T-helper 1 cell treated with Interleukin-12 subunit alpha and Interleukin-12 subunit beta and Interleukin-4 antibody, amounts not matched to agents 30 ng/mL and 1 ng/mL, for 36 hours (primary cell): ENCODE data around the gene IFI27. TPM values are rescaled to one million over a fixed set of nuclear protein-coding genes. Genes with fewer than 3 reads are reported as not detected.

Experiments
- intact Hi-C: fragments of 100-400 bp; cut with micrococcal nuclease; formaldehyde crosslinking; loops from one replicate; pipeline ENCODE4 v1.15.1; 2024
- total RNA-seq: library from RNA; stranded (reverse); gene quantifications from 2 replicates; pipeline ENCODE4 v1.2.3, GENCODE V29; 2022

Gene IFI27
- total RNA-seq, 1 donor from 2014 or later: 127 TPM

DNA sequence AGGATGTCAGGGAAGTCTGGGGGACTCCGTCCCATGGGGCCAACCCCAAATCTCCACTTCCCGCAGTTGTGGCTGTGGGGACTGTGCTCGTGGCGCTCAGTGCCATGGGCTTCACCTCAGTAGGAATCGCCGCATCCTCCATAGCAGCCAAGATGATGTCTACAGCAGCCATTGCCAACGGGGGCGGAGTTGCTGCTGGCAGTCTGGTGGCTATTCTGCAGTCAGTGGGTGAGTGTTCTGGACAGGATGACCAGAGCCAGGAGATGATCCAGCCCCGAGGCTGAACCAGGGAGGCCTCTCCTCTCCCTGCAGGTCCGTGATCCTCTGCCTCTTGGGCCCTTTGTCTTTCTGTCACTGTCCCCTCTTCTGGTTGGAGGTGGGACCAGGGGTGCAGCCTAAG, 8.8 kb upstream of the IFI27 start:
- intact Hi-C loops: no loop called here

DNA sequence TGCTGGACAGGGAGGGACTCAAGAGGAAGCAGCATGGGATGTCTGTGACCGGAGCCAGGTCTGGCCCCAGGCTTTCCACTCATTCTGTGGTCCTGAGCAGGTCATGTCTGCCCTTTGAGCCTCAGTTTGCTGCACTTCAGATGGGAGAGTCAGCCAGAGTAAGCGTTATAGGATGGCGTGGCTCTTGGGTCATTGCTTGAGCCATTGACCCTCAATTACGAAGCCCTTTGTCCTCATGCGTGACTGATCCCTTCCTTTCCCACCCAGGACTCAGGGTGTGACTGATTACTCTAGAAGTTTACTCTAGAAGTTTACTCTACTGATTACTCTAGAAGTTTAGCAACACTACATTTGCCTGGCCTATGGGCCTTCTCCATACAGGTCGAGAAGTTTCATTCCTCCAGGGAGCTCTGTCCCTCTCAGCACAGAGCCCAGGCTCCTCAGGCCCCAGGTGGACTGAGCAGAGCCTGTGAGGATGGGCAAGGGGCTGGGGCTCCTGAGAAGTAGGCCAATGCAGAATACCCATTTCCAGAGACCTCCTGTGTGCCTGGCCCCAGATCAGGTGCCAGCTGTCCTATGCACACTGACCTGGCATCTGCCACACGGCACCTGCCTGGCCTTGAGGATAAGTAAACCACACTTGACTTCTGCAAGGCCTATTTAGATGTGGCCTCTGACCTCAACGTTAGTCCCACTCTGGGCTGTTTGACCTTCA, 7.6 kb upstream of the IFI27 start:
- intact Hi-C loops: no loop called here

DNA sequence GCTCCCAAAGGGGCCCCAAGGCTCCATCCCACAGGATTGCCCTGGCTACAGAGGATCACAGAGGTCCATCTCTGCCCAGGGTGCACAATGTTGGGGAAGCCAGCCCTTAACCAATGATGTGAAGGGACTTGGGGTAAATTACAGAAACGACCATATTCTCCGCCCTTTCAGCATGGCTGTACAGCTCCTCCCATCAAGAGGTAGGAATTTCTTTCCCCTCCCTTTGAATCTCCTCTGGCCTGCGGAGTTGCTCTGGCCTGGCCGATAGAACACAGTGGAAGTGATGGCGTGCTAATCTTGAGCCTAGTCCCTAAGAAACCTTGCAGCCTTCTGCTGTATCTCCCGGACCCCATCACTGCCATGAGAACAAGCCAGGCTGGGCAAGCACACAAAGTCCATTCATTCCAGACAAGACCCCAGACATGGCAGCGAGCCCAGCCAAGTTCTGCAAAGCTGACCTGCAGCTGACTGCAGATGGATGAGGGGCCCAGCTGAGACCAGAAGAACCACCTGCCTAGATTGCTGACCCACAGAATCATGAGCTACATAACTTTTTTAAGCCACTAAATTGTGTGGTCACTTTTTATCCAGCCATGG, 6.9 kb upstream of the IFI27 start:
- intact Hi-C loops: no loop called here

DNA sequence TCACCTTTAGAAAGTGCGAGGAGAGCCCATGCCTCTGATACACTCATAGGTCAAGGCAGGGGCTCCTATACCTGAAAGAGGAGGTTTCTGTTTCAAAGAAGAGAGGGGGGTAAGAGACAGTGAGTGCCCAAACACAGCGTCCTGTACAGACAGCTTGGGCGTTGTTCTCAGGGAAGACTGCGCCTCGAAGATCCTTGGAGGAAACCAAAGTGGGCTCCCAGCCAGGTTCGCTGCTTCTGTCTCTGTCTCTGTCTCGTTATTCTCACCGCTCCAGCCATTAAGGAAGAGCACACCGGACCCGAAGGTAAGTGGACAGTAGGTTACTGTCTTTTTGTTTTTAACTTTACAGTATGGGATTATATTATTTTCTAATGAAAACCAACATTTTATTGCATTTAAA, 5.8 kb upstream of the IFI27 start:
- intact Hi-C loops: no loop called here

DNA sequence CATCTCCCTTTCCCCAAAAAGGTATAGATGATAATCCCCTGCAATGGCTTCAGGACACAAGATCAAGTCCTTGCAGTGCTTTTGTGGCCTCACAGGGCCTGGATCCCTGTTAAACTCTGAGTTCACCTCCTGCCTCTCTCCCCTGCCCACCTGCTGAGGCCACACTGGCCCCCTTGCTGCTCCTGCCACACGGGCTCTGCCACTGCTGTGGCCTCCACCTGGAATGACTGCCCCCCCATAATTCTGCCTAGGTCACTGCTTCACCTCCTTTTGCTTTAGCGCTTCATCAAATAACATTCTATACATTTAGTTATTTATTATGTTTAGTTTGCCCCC, 653 bp upstream of the IFI27 start:
- intact Hi-C loops: no loop called here

DNA sequence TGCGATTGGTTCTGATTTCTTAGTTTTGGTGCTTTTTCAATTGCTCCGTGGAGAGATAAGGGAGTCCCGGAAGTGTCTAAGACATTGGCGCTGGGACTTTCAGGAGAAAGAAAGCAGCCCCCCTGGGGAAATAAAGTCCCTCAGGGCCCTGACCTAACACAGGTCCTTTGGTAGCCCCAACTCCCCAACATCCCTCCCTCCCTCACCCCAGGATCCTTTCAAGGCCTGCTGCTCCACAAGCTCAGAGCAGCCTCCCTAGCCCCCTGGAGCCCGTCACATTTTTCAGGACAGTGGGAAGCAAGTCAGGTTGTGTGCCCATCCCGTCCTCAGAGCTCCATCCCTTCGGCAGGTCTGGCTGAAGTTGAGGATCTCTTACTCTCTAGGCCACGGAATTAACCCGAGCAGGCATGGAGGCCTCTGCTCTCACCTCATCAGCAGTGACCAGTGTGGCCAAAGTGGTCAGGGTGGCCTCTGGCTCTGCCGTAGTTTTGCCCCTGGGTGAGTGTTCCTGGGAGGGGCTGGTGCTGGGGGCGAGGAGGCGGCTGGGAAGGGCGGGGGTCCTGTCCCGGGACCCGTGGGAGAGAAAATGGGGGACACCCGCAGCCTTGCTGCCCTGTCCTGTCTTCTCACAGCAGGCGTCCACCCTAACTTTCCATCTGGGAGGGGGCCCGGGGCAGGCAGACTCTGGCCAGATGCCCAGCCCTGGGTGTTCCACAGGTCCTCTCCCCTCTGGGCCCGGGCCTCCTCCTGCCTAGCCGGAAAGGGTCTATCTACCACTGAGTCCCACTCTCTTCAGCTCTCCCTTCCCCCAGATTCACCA, 950 bp downstream of the IFI27 start:
- intact Hi-C loops: no loop called here

DNA sequence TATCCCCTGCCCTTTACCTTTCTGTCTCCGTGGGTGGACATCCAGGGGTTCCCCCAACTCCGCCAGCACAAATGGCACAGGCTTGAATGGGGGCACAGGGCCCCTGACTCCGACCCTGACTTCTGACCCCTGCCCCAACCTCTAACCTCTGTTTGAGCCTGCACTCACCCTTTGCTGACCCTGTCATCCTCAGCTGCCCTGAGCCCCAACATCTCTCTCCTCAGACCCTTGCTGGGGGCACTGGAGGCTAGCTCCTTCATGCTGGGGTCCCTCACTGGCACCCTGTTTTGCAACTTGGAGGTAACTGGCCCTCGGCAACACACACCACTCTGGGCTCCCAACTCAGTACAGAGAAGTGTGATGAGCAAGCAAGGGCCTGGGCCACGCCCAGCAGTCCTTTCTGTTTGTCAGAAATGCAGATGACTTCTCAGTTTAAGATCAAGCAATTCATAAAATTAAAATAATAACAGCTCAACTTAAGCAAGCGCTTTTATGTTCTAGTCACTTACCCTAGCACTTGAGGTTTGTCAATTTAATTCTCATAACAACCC, 2.1 kb downstream of the IFI27 start:
- intact Hi-C loops: no loop called here

DNA sequence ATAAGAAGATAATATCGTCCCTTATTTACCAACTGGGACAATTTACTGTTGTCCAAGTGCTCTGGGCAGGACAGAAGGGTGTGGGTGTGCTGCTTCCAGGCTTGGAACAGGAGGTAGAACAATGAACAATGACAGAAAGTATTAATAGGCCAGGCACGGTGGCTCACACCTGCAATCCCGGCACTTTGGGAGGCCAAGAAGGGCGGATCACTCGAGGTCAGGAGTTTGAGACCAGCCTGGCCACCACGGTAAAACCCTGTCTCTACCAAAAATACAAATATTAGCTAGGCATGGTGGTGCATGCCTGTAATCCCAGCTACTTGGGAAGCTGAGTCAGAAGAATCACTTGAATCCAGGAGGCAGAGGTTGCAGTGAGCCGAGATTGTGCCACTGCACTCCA, 2.5 kb downstream of the IFI27 start:
- intact Hi-C loops: no loop called here

DNA sequence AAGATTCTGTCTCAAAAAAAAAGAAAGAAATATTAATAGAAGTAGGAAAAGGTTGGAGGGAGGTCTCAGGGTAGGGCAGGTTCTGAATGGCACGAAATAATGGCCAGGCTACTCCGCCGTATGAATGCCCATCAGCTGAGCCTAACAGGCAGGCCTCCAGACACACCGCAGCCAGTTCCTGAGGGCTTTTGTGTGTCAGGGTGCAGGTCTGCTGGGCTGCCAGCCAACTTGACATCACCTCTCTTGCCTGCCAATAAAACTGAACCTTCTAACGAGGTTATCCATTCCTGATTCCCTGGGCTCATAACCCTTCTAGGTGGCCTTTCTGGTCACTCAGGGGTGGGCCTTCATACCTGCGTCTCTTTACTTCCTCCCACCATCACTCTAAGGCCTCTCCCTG, 3.0 kb downstream of the IFI27 start:
- intact Hi-C loops: no loop called here

DNA sequence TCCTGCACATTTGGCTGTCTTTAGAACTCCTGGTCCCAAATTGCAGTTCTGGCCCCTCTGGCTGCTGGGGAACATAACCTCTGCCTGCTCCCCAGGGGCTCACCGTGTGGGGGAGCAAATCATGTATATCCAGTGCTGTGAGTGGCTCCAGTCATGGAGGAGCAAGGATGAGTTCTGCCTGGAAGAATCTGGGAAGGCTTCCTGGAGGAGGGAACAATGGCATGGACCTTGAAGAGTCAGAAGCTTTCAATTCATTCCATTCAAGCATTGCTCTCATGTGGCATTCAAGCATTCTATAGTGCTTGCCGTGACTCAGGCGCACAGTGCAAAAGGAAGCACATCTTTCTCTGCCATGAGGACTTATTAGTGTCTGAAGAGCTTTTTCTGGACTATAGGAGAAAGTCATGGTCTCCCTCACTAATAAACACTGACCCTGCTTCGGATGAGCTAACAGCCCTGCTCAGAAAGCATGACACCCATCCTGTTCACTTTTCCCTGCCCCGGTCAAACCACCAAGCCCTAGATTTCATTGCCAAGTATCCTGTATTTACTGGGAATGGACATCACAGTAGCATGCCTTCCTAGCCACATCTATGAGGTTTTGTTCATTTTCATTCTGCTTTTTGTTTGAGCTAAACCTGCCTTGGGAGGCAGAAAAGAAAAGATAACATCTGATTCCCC, 3.5 kb downstream of the IFI27 start:
- intact Hi-C loops: no loop called here

DNA sequence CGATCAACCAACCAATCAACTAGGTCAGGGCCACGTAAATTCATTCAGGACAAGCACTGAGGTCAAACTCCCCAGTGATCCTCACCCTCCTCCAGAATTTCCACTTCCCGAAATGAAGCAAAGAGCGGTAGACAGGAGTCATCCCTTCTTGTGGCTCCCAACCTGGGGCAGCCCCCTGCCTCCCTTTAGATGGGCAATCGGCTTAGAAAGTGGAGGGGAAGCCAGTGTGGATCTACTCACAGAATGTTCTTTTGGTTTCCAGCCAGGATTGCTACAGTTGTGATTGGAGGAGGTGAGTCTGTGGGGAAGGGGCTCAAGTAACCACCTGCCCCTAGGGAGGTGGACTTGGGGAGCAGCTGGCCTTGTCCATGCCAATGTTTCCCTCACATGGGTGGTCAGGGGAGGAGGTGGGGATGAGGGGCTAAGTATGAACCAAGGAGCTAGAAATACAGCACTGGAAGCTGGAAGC, 4.1 kb downstream of the IFI27 start:
- intact Hi-C loops: no loop called here

DNA sequence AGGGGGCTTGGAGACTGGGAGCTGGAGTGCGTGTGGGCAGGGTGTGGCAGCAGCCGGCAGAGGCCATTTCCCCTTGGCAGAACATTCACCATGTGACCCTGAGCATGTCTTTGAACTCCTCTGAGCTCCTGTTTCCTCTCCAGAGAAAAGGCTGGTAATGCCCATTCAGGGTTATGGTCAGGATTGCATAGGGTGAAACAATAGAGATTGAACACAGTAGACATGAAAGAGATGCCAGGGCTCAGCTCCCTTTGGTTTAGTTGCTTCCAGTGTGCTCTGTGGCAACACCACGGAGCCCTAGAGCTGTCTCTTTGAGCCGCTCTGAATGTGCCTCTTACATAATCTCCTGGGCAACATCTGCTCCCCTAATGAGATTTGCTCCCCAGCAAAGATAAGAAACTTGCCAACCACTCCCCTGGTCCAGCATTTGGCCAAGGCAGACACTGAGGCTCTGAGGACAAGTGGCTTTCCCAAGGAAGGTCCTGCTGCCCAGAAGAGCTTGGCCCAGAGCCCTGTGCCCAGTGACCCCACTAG, 4.6 kb downstream of the IFI27 start:
- intact Hi-C loops: no loop called here

DNA sequence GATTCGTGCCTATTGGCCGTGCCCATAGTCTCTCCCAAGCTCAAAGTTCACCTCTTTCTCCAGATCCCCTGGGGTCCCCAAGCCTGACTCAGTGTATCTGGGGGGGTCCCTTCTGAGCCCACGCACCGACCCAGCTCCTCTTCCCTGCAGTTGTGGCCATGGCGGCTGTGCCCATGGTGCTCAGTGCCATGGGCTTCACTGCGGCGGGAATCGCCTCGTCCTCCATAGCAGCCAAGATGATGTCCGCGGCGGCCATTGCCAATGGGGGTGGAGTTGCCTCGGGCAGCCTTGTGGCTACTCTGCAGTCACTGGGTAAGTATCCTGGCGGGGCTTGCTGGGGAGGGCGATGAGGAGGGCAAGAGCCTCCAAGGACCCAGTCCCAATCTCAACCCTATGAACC, 5.1 kb downstream of the IFI27 start:
- intact Hi-C loops: no loop called here

DNA sequence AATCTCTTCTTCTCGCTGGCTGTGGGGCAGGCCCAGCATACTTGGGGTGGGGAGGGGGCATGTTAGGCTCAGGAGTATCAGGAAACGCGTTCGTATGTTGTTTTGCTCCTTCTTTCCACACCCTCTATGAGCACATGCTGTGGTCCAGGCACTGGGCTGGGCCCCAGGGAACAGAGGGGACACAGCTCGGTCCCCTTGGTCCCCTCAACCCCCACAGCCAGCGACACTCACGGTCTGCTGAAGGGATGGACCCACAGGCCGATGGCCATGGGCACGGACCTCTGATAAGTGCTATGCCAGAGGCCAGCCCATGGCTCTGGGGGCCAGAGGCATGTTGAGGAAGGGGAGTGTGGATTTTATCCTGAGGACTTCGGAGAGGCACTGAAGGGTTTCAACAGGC, 6.2 kb downstream of the IFI27 start:
- intact Hi-C loops: no loop called here

DNA sequence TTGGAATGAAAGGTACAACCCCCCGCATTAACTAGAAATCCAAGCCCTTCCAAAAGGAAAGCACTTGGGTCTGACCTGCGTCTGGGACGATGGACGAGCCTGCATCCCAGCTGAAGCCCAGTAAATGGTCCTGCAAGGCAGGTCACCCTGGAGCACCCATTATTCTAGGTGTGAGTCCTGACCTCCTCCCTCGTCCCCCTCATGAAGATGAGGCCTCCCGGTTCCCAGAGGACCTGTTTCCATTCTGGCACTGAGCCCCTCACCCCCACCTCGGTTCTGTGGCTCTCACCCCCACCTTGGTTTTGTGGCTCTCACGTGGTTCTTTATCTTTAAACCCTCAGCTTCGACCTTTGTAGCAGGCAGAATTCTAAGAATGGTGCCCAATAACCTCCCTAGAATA, 7.3 kb downstream of the IFI27 start:
- intact Hi-C loops: no loop called here

DNA sequence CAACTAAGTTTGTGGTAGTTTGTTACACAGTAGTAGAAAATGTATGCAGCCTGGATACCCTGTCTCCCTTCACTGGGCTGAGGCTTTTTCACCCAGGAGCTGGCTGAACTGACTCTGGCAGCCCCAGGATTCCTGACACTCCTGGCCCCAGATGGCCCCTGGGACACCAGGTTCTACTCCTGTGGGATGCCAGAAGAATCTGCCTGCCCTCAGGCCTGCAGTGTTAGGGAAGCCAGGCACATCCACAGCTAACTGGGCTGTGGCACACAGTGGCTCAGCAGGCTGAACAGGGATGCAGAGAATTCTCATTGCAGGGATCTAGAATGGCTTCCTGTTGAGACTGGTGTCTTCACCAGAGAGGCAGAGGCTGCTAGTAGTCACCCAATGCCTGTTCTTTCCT, 8.5 kb downstream of the IFI27 start:
- intact Hi-C loops: no loop called here

DNA sequence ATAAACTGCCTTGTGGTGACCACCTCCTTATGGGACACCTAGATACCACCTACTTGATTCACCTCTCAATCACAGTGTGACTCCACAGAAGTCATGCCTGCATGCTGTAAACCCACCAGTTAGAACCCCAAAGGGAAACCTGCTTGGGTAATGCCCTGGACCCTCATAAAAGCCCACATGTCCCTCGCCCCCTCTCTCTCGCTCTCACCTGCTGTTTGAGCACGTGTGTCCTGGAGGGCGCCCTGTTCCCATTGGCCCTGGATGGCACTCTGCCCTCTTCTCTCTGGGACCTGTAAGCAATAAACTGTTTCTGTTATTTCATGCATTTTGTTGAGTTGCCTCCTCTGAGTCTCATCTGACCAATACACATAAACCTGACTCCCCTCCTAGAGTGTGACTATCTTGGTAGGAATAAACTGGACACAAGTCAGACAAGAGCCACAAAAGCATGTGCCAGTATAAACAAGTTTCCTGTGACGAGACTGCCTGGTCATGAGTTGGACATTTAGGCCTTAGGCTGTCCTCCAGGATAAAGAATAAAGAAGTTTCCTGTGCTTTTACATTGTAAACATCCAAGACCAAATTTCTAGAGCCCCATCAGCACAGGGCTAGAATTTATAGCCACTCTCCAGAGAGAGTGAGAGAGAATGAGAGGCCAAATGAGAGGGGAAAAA, 10.3 kb downstream of the IFI27 start:
- intact Hi-C loops: no loop called here

DNA sequence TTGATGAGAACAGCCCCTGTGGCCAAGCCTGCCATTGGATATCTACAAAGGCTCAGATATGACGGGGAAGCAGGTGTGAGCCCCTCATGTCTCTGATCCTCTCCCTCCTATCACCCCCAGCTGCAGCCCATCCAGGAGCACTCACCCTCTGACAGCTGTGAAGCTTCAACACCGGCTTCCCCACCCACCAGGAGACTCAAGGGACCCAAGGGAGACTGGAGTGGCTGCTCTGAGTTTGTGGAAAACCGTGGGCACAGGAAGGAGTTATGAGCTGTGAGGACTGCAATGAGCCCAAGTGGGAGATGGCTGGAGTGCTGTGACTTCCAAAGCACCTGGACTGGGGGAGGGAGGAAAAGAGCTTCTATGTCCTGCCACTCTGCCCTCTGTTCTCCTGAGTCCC, 10.9 kb downstream of the IFI27 start:
- intact Hi-C loops: no loop called here

DNA sequence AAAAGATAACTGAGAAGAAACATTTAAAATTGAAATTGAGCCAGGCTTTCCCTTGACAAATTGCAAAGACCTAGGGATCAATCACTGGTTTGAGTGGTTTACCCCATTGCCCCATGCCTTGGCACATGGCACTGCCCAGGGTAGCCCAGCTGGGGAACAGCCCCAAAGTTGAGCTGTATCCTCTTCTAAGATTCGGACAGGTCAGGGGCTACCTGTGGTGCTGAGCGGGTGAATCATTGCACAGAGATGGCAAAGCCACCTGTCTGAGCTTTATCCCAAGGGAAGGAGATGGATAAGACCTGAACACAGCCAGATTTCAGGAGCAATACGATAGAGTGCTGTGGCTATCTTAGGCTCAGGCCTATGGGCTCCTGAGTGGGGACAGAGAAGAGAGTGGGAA, 11.9 kb downstream of the IFI27 start:
- intact Hi-C loops: no loop called here

DNA sequence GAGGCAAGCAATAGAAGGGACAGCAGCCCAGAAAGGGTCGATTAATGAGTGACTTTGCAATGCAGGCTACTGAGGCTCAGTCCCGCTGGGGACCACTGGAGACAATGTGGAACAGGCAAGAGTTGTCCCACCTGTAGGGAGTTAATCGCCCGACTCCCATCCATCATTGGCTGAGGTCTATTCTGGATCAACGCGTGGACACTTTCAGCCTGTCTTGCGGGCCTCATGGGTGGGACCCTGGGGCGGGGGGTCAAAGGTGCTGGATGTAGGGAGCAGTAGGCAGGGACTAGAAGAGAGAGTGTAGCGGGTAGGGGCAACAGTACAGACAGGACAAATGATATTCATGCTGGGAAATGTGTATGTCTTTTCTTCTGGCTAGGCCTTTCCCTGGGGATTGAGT, 12.8 kb downstream of the IFI27 start:
- intact Hi-C loops: no loop called here

DNA sequence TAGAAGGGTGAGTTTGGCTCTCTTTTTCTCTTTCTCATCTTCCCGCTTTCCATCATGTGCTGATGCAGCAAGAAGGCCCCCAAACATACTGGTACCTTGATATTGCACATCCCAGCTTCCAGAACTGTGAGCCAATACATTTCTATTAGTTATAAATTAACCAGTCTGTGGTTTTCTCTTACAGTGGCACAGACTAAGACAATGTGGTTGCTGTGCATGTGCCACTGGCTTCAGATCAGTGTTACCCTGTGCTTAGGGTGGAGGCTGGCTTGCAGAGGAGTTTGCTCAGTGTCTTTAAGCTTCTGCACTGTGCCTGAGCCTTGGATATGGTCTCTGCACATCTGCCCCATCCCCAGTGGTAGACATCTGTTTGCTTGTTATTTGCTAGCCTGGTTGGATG, 13.3 kb downstream of the IFI27 start:
- intact Hi-C loops: no loop called here
